GM18508 (cell line): ENCODE results near the gene WDR59.
A peak's percentile ranks its signal among the peaks of the same experiment; 100 is the strongest.
"Not testable (repeated sequence)": the region's sequence is repeated elsewhere in the genome, so short reads cannot be mapped to it uniquely, and the experiment has no call there.

ENCODE experiments used
- ATAC-seq: cut with Tn5 transposase; IDR thresholded peaks from one replicate; pipeline ENCODE4 v1.9.1; 2021; ENCODE audit warnings: moderate number of reproducible peaks; ENCODE audit not compliant: insufficient read depth, unreplicated experiment

The WDR59 gene

DNA sequence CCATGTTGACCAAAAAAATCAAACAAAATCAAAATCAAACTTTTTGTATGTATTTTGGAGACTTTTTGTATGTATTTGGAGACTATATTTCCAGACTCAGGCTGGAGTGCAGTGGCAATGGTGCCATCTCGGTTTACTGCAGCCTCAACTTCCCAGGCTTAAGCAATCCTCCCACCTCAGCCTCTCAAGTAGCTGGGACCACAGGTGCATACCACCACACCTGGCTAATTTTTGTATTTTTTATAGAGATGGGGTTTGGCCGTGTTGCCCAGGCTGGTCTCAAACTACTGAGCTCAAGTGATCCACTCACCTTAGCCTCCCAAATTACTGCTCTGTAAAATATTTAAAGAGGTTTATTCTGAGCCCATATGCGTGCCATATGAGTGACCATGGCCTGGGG is 4.9 kb upstream of the WDR59 start:
- ATAC-seq, result not testable (repeated sequence)

DNA sequence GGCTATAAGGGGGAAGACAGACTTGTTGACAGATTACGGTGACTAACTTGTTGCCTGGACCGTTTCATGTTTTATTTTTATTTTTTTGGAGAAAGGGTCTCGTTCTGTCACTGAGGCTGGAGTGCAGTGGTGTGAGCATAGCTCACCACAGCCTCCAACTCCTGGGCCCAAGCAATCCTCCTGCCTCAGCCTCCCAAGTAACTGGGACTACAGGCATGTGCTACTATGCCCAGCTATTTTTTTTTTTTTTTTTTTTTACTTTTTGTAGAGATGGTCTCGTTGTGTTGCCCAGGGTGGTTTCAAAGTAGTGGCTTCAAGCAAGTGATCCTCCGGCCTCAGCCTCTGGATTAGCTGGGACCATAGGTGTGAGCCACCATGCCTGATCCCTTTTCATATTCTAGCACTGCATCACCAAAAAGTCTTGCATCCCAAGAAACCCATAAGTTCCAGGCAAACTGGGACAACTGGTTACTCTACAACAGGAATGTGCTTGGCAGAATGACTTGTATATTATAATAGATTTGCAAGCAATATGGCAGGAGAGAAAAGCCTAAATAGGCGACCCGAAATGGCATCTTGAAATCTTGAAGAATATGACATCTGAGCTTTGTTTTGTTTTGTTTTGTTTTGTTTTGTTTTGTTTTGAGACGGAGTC is 2.2 kb upstream of the WDR59 start:
- no peak for ATAC-seq

DNA sequence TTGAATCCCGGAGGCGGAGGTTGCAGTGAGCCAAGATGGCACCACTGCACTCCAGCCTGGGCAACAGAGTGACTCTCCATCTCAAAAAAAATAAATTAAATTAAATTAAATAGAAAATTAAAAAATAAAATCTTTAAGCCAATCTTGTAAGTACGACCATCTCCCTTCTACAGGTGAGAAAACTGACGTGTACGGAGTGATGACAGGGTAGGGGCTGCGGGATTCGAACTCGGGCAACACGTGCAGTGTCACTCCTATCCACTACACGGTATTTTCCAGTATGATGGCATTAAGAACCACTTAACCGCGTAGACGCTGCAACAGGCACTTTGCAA is 762 bp downstream of the WDR59 start:
- no peak for ATAC-seq

DNA sequence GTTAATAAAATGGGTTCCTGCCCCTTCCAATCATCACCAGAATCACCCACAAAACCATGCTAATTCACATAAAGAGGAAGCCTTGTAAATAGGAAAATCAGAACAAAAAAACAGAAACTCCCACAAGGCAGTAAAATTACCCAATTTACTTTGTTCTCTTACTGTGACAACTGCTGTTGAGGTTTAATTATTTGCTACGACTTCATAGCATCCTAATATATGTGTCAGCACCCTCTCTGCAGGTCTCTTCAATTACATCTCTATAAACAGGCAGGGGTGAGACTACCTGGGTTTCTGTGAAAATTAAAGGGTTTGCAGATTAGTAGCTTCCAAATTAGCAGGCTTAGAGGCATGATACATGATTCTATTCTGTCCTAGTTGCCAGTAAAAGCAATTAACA is 2.7 kb downstream of the WDR59 start:
- no peak for ATAC-seq

DNA sequence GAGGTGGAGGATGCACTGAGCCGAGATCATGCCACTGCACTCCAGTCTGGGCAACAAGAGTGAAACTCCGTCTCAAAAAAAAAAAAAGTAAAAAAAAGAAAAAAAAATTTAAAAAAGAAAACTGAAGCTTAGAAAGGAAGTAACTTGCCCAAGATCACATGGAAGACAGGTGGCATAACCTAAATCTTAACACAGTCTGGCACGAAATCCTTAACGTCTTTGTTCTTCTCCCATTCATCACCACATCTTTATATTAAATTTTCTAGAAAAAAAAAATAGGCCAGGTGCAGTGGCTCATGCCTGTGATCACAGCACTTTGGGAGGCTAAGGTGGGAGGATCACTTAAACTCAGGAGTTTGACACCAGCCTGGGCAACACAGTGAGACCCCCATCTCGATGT is 9.3 kb downstream of the WDR59 start:
- no peak for ATAC-seq

DNA sequence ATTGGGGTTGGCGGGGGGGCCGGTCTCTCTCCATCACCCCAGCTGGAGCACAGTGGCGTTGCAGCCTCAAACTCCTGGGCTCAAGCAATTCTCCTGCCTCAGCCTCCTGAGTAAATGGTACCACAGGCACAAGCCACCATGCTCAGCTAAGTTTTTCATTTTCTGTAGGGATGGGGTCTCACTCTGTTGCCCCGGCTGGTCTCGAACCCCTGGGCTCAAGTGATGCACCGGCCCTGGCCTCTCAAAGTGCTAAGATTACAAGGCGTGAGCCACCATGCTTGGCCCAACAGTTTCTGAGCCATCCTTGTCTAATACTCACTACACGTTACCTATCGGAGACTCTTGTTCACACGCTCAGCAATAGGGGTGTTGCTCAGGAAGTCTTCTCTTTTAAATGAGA is 11.6 kb downstream of the WDR59 start:
- no peak for ATAC-seq

DNA sequence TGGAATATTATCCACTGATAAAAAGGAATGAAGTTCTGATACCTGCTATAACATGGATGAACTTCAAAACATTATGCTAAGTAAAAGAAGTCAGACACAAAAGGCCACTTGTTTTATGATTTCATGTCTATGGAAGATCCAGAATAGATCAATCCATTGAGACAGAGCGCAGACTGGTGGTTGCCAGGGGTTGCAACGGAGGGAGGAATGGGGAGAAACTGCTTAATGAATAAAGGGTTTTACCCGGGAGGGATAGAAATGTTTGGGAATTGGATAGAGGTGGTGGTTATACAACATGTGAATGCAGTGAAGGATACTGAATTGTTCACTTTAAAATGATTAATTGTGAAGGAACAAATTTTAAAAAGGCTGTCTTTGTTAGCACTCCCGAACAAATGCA is 30.2 kb downstream of the WDR59 start:
- no peak for ATAC-seq

DNA sequence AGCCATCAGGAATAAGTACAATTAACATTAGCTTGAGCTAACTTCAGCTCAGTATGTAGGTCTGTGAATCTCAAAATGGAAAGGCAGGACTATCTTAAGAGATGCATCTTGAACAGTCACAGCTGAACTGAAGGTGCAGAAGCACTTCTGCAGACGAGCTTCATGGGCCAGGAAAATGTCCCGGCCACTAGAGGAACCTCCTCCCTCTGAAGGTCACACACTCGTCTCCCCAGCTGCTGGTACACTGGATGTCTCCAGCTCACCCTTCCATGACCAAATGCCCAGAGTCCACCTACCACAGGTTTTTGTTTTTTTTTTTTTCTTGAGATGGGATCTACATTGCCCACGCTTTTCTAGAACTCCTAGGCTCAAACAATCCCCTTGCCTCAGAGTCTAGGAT is 33.2 kb downstream of the WDR59 start:
- no peak for ATAC-seq

DNA sequence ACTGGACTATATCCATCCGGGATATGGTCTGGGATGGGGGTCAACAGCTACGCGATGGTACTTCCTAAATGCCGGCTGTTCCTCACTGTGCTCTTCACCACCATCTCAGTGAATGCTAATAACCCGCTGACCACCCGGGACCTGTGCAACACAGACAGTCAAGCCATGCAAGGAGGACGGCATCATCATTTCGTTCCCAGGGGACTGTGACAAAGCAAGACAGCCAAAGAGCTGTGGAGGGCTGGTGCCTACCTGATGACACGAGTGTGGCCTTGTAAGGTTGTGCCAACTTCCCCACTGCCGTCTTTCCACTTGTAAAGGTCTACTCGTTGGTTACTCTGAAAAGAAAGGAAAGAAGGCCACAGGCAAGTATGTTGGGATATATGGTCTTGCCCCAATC is 33.7 kb downstream of the WDR59 start:
- ATAC-seq, result no peak

DNA sequence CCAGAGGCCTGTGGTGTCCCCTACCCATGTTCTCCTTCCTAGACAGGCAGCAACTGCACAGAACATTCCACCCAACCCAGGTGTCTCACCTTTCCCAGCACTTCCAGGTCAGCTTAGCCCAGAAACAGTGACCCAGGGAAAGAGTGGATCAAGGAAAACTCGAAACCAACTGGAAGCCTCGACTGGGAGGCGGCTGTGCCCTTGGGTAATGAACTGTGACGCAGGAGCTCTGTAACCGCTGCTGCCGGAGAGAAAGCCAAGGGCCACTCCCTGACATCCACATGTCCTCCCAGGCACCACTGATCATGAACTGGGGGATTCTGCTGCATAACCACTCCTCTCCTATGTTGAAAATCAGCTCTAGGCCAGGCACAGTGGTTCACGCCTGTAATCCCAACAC is 34.4 kb downstream of the WDR59 start:
- no peak for ATAC-seq

DNA sequence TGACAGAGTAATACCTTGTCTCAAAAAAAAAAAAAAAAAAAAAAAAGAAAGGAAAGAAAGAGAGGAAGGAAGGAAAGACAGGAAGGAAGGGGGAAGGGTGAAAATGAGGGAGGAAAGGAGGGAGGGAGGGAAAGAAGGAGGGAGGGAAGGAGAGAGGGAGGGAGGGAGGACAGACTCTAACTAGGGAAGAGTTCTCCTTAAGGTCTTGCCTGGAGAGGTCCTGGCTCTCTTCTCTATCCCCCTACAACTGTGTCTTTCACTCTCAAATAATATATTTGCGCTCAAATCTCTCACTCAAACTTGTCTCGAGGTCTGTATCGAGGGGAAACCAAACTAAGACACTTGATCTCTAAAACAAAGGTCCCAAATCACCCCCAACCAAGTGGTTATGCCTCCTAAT is 35.6 kb downstream of the WDR59 start:
- ATAC-seq, result no peak

DNA sequence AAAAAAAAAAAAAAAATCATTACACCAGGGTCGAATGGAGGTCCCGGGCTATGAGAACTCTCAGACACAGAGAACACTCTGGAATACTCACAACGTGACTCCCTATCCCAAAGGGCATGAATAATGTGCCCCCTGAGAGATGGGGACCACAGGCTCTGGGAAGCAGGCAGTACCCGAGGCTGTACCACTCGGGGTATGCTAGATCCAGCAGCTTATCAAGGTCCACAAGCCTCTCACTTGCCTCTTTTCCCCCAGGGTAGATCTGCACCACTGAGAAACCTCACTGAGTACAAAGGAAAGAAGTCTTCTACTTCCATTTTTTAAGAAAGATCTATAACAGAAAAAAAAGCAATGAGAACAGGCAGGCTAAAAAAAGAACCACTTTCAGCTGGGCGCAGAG is 40.5 kb downstream of the WDR59 start:
- ATAC-seq, result no peak

DNA sequence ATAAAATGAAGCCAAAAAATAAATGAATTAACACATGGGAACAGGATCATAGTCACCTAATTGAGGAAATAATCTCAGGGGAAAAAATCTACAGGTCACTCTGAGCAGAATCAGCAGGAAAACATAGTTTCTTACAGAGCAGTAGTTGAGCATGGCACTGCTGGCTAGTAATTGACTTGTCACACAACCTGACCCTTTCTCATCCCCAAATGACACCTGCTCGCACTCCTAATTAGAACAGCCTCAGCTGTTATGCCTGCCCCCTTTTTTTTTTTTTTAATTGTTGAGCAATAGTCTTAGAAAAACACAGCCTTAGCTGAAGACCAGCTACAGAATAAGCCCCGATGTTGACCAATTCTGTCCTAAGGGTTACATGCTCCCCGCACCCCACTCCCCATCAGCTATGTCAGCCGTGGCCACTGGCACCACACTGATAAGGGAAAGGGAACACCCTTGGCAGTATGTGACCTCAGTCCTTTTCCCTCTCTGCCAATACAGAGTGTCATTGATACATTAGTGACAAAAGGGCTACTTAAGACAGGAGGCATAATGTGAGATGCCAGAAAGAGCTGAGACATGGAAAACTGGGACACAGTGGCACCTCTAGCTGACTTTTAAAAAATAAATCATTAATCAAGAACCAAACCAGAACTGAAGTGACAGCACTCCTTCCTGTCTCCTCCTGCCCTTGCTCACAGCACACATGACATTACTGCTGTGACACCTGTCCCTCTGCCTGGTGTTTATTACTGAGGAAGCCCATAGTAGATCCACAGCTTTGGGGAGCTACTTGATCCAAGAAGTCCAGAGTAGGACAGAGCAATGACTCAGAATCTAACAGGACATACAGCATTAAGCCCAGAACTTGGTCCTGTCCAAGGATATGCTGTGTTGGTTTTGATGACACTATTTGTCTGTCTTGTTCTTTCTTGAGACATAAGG is 41.7 kb downstream of the WDR59 start:
- ATAC-seq, result no peak

DNA sequence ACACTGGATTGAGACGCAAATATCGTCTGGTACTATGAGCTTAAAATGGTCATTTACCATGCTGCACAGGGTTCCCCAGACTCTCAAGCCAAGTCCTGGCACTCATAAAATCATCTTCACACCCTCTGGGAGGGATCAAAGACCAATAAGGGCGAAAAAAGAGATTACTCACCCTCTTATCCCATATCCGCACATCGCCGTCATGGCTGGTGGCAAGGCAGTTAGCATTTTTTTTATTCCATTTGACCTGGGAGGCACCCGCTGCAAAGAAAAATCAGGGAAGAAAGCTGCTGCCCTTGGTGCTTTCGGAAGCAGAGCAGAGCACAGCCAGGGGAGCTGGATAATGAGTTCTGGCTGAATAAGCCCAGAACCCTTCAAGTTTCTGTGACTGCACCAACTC is 42.4 kb downstream of the WDR59 start:
- ATAC-seq, result no peak

DNA sequence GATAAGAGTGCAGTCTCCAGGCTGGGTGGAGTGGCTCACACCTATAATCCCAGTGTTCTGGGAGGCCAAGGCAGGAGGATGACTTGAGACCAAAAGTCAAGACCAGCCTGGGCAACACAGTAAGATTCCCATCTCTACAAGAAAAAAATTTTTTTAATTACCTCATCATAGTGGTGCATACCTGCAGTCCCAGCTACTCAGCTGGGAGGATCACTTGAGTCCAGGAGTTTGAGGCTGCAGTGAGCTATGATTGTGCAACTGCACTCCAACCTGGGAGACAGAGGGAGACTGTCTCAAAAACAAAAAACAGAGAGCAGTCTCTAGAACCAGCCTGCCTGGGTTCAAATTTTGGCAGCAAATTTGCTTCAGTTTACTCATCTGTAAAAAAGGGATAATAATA is 45.2 kb downstream of the WDR59 start:
- ATAC-seq, result no peak

DNA sequence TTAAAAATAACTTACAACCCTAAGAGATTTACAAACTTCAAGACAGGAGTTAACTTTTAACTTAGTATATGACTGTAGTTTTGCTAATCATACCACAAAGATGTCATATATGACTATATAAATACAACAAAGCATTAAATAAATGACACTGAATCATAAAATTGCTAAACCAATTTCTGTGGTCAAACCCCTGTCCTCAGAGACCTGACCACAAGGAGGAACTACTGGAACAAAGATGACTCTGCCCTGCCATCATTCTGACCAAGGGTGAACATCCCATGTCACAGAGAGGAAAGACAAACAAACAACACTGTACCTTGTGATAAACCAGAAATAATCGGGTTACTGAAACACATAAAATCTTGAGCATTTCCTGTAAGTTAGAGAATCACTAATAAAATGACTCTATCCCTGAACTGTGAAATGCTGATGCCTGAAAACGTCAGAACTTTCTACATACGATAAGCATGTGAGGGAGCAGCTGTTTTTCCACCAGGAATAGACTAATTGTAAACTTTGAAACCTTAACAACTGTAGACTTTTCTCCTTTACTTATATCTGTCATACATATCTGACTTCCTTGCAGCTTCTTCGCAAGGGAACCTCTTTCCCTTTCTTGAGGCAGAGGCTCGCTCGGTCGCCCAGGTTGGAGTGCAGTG is 47.9 kb downstream of the WDR59 start:
- ATAC-seq, result peak; percentile 80

DNA sequence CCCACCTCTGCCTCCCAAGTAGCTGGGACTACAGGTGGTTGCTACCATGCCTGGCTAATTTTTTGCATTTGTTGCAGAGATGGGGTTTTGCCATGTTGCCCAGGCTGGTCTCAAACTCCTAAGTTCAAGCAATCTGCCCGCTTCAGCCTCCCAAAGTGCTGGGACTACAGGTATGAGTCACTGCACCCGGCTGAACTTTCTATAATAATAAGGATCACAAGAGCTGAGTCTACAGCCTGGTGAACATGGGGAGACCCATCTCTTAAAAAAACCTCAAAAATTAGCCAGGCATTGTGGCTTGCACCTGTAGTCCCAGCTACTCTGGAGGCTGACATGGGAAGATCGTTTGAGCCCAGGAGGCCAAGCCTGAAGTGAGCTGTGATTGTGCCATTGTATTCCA is 53.5 kb downstream of the WDR59 start:
- ATAC-seq, result peak; percentile 50

DNA sequence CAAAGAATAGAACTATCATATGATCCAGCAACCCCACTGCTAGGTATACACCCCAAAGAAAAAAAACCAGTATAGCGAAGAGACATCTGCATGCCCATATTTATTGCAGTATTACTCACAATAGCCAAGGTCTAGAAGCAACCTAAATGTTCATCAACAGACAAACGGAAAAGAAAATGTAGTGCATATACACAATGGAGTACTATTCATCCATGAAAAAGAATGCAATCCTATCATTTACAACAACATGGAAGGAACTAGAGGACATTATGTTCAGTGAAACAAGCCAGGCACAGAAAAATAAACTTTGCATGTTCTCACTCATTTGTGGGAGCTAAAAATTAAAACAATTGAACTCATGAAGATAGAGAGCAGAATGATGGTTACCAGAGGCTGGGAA is 55.3 kb downstream of the WDR59 start:
- no peak for ATAC-seq

DNA sequence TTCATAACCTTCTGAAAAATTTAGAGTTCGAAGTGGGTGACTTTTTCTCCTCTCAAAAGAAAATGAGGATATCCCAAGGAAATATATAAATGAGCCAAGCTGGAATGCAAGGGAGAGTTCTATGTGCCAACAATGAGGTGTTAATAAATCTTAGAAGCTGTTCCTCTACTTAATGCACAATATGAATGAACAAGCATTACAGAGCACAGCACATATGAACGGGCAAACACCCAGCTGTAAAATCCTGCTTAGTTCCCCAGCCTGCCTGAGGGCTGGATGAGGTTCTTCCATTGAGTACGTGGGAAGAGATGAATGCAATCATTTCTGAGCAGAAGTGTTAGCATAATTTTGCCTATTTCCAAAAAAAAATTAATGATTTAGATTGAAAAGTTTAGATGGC is 58.1 kb downstream of the WDR59 start:
- no peak for ATAC-seq

DNA sequence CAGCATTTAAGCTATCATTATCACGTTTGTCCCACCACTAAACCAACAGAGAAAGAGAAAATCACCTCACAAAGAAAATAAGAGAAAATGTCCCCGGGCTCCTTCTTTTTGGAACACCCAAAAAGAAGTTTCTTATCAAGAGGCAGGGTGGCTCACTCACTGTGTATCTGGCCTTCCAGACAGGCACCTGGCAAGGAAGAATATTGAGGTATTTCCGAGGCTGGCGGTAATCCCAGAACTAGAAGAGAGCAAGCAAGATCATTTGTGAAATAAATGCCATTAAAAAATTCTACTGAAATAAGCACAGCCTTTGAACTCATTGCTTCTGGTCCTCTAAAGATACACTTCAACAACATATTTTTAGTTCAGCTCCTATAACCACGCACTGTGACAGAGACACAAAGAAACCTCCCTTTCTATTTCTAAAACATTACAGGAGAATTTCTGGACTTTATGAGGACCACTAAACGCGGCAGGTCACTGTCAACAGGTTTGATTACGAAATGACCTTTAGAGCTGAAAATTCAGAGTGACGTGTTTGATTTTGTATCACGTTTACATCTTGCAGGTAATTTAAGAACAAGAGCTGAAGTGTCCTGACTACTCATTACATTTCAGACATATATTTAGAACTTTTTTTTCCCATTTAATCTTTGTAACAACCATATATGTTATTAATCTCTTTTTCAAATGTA is 61.0 kb downstream of the WDR59 start:
- ATAC-seq, result no peak
